HCT116 (cell line): ENCODE measurements around the gene RASL10B. TPM values are rescaled to one million over a fixed set of nuclear protein-coding genes. Genes with fewer than 3 reads are reported as not detected.

Experiments used
- ATAC-seq: fragments of 200-7000 bp; cut with Tn5 transposase; 2 replicates; pipeline ENCODE4 v1.9.1; 2020; ENCODE audit warnings: mild to moderate bottlenecking, moderate library complexity
- BruUV-seq: library from RNA; stranded (reverse); fragments of 400-500 nt; replicated peaks from 2 replicates; lab custom pipeline; 2021; lab: Mats Ljungman, UMichigan
- CTCF ChIA-PET: fragments of 300-600 bp; sonication (Branson Sonifier 250); formaldehyde crosslinking; loops from one replicate; lab custom pipeline; 2021; ENCODE audit warnings: antibody characterized with exemption; lab: Charles Lee
- POLR2A ChIA-PET: fragments of 300-600, 350-600 bp; sonication (Branson Sonifier 250); formaldehyde crosslinking; loops from one replicate; lab custom pipeline; 2021; ENCODE audit warnings: antibody characterized with exemption; lab: Charles Lee
- RAD21 ChIA-PET, 2 experiments: fragments of 300-600 bp; sonication (Branson Sonifier 250); formaldehyde crosslinking; loops; one replicate each; lab custom pipeline; 2023; ENCODE audit warnings: low total read pairs in 2 of 2; ENCODE audit not compliant: uncharacterized antibody in 2 of 2, unreplicated experiment in 2 of 2, low non-redundant PET in 1 of 2; lab: Charles Lee
- DNase-seq: peaks from one replicate; pipeline ENCODE4 v3.0.0-alpha.2; 2010; ENCODE audit warnings: low read depth, low spot score
- H2AFZ ChIP-seq: fragments of 200-600 bp; shearing (Covaris generic), sonication (generic); 2 replicates; pipeline ENCODE4 v1.6.1; 2017; ENCODE audit warnings: low read depth, mixed run types, mixed read lengths, antibody characterized with exemption, low read length; ENCODE audit not compliant: poor library complexity, severe bottlenecking
- H3K27ac ChIP-seq: 2 replicates; pipeline ENCODE4 v1.5.1; 2012; ENCODE audit warnings: low read depth, low read length
- H3K27me3 ChIP-seq: fragments of 200-600 bp; sonication (generic); 2 replicates; pipeline ENCODE4 v1.6.1; 2016; ENCODE audit warnings: mixed run types, low read length, mixed read lengths; ENCODE audit not compliant: insufficient read depth
- H3K36me3 ChIP-seq, 2 experiments: fragments of 200-500 bp in 1 of 2; fragments of 200-600 bp in 1 of 2; sonication (Bioruptor generic) in 1 of 2; sonication (generic) in 1 of 2; 2 replicates each; pipeline versions ENCODE4 v1.5.1 to v1.6.1; 2014 to 2016; ENCODE audit warnings: low read length in 2 of 2, inconsistent platforms in 1 of 2, mixed read lengths in 1 of 2, mixed run types in 1 of 2; ENCODE audit not compliant: insufficient read depth in 2 of 2, control insufficient read depth in 1 of 2
- H3K4me1 ChIP-seq, 2 experiments: fragments of 200-600 bp in 1 of 2; sonication (generic) in 1 of 2; 2 replicates each; pipeline versions ENCODE4 v1.5.1 to v1.6.1; 2012 to 2017; ENCODE audit warnings: low read length in 2 of 2, inconsistent platforms in 1 of 2, mild to moderate bottlenecking in 1 of 2, mixed read lengths in 1 of 2, mixed run types in 1 of 2, moderate library complexity in 1 of 2; ENCODE audit not compliant: insufficient read depth in 2 of 2, control insufficient read depth in 1 of 2
- H3K4me2 ChIP-seq: fragments of 200-600 bp; sonication (generic); 2 replicates; pipeline ENCODE4 v1.6.1; 2017; ENCODE audit warnings: mixed run types, low read length, mixed read lengths
- H3K4me3 ChIP-seq, 2 experiments: fragments of 200-600 bp in 1 of 2; sonication (generic) in 1 of 2; replicated peaks in 1 of 2; 2 replicates each; pipeline ENCODE4 v1.5.1; 2011 to 2016; ENCODE audit warnings: low read length in 2 of 2, control low read depth in 1 of 2, low read depth in 1 of 2, mild to moderate bottlenecking in 1 of 2, mixed read lengths in 1 of 2, mixed run types in 1 of 2
- H3K79me2 ChIP-seq: fragments of 200-600 bp; sonication (generic); 2 replicates; pipeline ENCODE4 v1.6.1; 2017; ENCODE audit warnings: mild to moderate bottlenecking, mixed run types, low read length, moderate library complexity, mixed read lengths; ENCODE audit not compliant: insufficient read depth
- H3K9ac ChIP-seq: fragments of 200-600 bp; sonication (generic); 2 replicates; pipeline ENCODE4 v1.6.1; 2016; ENCODE audit warnings: low read length, mixed read lengths
- H3K9me2 ChIP-seq: fragments of 200-600 bp; sonication (generic), shearing (Covaris generic); 2 replicates; pipeline ENCODE4 v1.6.1; 2017; ENCODE audit warnings: mixed run types, mild to moderate bottlenecking, moderate library complexity; ENCODE audit not compliant: insufficient read depth
- H3K9me3 ChIP-seq, 2 experiments: fragments of 200-500 bp in 1 of 2; fragments of 200-600 bp in 1 of 2; sonication (Bioruptor generic) in 1 of 2; sonication (generic) in 1 of 2; 2 replicates each; pipeline ENCODE4 v1.6.1; 2014 to 2017; ENCODE audit warnings: low read length in 2 of 2, mixed read lengths in 2 of 2, inconsistent platforms in 1 of 2, low read depth in 1 of 2, mild to moderate bottlenecking in 1 of 2, mixed run types in 1 of 2, moderate library complexity in 1 of 2; ENCODE audit not compliant: control insufficient read depth in 1 of 2, insufficient read depth in 1 of 2
- H4K20me1 ChIP-seq: fragments of 200-600 bp; sonication (generic), shearing (Covaris generic); 2 replicates; pipeline ENCODE4 v1.6.1; 2017; ENCODE audit warnings: mixed run types, mild to moderate bottlenecking, moderate library complexity; ENCODE audit not compliant: insufficient read depth
- CBX3 ChIP-seq: IDR thresholded peaks from 2 replicates; pipeline ENCODE4 v1.6.1; 2012; ENCODE audit warnings: low read depth
- FOSL1 ChIP-seq: IDR thresholded peaks from 2 replicates; pipeline ENCODE4 v1.6.1; 2012; ENCODE audit warnings: low read depth
- JUND ChIP-seq: IDR thresholded peaks from 2 replicates; pipeline ENCODE4 v1.6.1; 2012
- MAX ChIP-seq: IDR thresholded peaks from 2 replicates; pipeline ENCODE4 v1.6.1; 2012
- POLR2A ChIP-seq: IDR thresholded peaks from 2 replicates; pipeline ENCODE4 v1.7.0; 2011; ENCODE audit warnings: borderline replicate concordance; ENCODE audit not compliant: insufficient read depth, insufficient read length; ENCODE audit errors: extremely low read depth
- POLR2AphosphoS5 ChIP-seq: IDR thresholded peaks from 2 replicates; pipeline ENCODE4 v1.6.1; 2011; ENCODE audit warnings: mild to moderate bottlenecking, low read depth, low read length, moderate library complexity
- SP1 ChIP-seq: IDR thresholded peaks from 2 replicates; pipeline ENCODE4 v1.6.1; 2012; ENCODE audit warnings: low read depth
- TCF7L2 ChIP-seq: IDR thresholded peaks from 2 replicates; pipeline ENCODE4 v1.7.0; 2011; ENCODE audit warnings: borderline replicate concordance, inconsistent platforms; ENCODE audit not compliant: insufficient read depth, insufficient read length; ENCODE audit errors: extremely low read depth
- YY1 ChIP-seq: IDR thresholded peaks from 2 replicates; pipeline ENCODE4 v1.6.1; 2011; ENCODE audit warnings: low read length, low read depth, moderate library complexity, mild to moderate bottlenecking; ENCODE audit not compliant: insufficient replicate concordance; ENCODE audit errors: extremely low read depth
- ZNF274 ChIP-seq: fragments of 200-500 bp; sonication (Bioruptor generic); IDR thresholded peaks from 2 replicates; pipeline ENCODE4 v1.6.1; 2014; ENCODE audit warnings: mild to moderate bottlenecking, low read depth, low read length, inconsistent platforms
- intact Hi-C: fragments of 100-400 bp; cut with micrococcal nuclease; formaldehyde crosslinking; loops from 2 replicates; pipeline ENCODE4 v1.10.0; 2022
- total RNA-seq: library from RNA; stranded (reverse); gene quantifications from one replicate; pipeline ENCODE4 v1.2.1, GENCODE V29; 2021; ENCODE audit not compliant: unreplicated experiment

Gene RASL10B
- total RNA-seq, 1 experiment from 2014 or later: 0.15 TPM

GRCh38 chr17:35788477-35789368 is 57.3 kb downstream of the RASL10B start (continued):
- TF ChIP-seq YY1 (no peak), CBX3 (0 out of 2 replicates have a peak, but pooled peaks have one; percentile 17), TCF7L2 (no peak), POLR2A (no peak), ZNF274 (no peak)
- TF ChIP-seq, all 23 proteins: peak for 6

DNA sequence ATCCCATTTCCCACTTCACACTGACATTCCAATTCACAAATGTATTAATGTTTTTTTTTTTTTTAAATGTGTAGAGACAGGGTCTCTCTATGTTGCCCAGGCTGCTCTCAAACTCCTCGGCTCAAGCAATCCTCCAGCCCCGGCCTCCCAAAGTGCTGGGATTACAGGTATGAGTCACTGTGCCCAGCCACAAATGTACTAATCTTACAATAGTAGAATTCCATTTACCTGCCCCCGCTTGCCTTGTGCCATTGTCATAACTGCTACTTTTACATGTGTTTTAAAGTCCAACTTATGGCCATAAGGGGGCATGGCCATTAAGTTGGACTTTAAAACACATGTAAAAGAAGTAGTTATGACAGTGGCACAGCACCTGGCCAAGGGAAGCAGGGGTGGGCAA is 59.4 kb downstream of the RASL10B start:
- no peaks in the 10 kb centered on the region for H3K27me3 ChIP-seq

More for the DNA sequence above, 59.4 kb downstream of the RASL10B start:
- Histone ChIP-seq H3K4me3 (0 out of 4 replicates have a peak overlapping the region, but pooled peaks of 1 of the 2 experiments have one; percentile 13), H3K9ac (no peak overlapping the region), H3K4me1 (peaks cover 10 to 57% of the 10 kb centered on the region in 2 experiments), H4K20me1 (no peaks in the 10 kb centered on the region), H2AFZ (no peak overlapping the region), H3K27ac (no peak overlapping the region), H3K79me2 (no peaks in the 10 kb centered on the region), H3K9me3 (no peaks in the 10 kb centered on the region), H3K4me2 (peak overlapping the region; percentile 61), H3K9me2 (no peaks in the 10 kb centered on the region), H3K36me3 (no peaks in the 10 kb centered on the region)
- ChIA-PET POLR2A (no interaction called here), RAD21 (no interaction called here), CTCF (no interaction called here)
- peak; percentile 38; the same call in 1 of the 2 replicates for TF ChIP-seq SP1
- peak; percentile 24; the same call in 1 of the 2 replicates for TF ChIP-seq JUND
- no peak for TF ChIP-seq MAX
- no peak for TF ChIP-seq FOSL1
- TF ChIP-seq POLR2AphosphoS5: no peak
- intact Hi-C loops: loop anchor here (1.0 kb wide), 1 partner anchor 14 kb away; no protein-coding TSS in a partner anchor
- BruUV-seq: no TSS peak
- DNase-seq (no peak), ATAC-seq (no peak)
